ENCODE data around the gene LPAR5. TPM values are rescaled to one million over a fixed set of nuclear protein-coding genes. Genes with fewer than 3 reads are reported as not detected.

Gene LPAR5
- total RNA-seq, 2 experiments from 2014 or later, result 2.8 to 3.0 TPM

DNA sequence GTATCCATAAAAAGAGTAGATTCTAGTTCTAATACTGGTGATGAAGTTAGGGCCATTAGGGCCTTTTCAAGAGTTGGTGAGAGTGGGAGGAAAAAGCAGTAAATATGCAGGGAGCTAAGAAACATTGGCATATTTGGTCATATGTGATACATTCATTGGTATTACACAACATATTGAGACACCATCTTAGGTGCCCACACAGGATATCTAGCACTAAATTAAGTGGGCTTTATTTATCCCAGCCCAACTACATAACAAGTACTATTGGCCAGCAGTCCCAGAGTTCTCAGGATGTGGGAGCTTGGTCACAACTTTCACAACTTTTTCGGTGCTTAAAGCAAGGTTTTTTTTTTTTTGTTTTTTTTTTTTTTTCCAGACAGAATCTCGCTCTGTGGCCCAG is 29.1 kb upstream of the LPAR5 start:
- Histone ChIP-seq H3K27me3 (ENCODE audit: control insufficient read depth in 1 of 2, insufficient read depth in 2 of 2, low read length in 2 of 2) (no peaks in the 10 kb centered on the region), H3K4me3 (ENCODE audit: low read length) (no peak overlapping the region), H3K4me1 (ENCODE audit: insufficient read depth, low read length) (peaks cover 17% of the 10 kb centered on the region), H3K9me3 (ENCODE audit: control insufficient read depth in 1 of 2, insufficient read depth in 1 of 2, low read length in 2 of 2) (no peaks in the 10 kb centered on the region), H3K36me3 (ENCODE audit: insufficient read depth, low read length) (peaks cover 33% of the 10 kb centered on the region), H3K27ac (ENCODE audit: low read depth in 1 of 2, low read length in 2 of 2) (no peak overlapping the region)
- H3K27ac Mint-ChIP-seq, result peak overlapping the region; percentile 81
- intact Hi-C loops (cut with DNase I, micrococcal nuclease), result loop anchor here in 1 of 2 experiments (5.0 kb wide), 3 partner anchors 48 to 187 kb away; partner anchors contain the start of genes CDCA3, MRPL51, NCAPD2 and USP5
- TF ChIP-seq, protein P1, sequence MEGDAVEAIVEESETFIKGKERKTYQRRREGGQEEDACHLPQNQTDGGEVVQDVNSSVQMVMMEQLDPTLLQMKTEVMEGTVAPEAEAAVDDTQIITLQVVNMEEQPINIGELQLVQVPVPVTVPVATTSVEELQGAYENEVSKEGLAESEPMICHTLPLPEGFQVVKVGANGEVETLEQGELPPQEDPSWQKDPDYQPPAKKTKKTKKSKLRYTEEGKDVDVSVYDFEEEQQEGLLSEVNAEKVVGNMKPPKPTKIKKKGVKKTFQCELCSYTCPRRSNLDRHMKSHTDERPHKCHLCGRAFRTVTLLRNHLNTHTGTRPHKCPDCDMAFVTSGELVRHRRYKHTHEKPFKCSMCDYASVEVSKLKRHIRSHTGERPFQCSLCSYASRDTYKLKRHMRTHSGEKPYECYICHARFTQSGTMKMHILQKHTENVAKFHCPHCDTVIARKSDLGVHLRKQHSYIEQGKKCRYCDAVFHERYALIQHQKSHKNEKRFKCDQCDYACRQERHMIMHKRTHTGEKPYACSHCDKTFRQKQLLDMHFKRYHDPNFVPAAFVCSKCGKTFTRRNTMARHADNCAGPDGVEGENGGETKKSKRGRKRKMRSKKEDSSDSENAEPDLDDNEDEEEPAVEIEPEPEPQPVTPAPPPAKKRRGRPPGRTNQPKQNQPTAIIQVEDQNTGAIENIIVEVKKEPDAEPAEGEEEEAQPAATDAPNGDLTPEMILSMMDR (IDR thresholded peaks at IDR 0.05), result no peak
- CTCF ChIA-PET, result interaction anchor here (0.6 to 1.7 kb wide), 3 partner anchors 15 to 25 kb away, joined by 3 to 7 read pairs (median 3); partner anchors contain the start of gene ZNF384
- peaks cover 59% of the 10 kb centered on the region for H3K36me3 Mint-ChIP-seq (ENCODE audit: low read depth)
- H3K4me1 Mint-ChIP-seq (ENCODE audit: low read depth), result peaks cover 24% of the 10 kb centered on the region
- H3K27me3 Mint-ChIP-seq, result no peaks in the 10 kb centered on the region
- no peaks in the 10 kb centered on the region for H3K9me3 Mint-ChIP-seq
- H3K4me3 Mint-ChIP-seq, result no peak overlapping the region
- DNase-seq (no peak), ATAC-seq (ENCODE audit: poor library complexity) (no peak)
- POLR2A ChIA-PET, result interaction anchor here (5.3 kb wide), 1 partner anchor 24 kb away, joined by 37 read pairs; the partner anchor contains the start of gene ZNF384

DNA sequence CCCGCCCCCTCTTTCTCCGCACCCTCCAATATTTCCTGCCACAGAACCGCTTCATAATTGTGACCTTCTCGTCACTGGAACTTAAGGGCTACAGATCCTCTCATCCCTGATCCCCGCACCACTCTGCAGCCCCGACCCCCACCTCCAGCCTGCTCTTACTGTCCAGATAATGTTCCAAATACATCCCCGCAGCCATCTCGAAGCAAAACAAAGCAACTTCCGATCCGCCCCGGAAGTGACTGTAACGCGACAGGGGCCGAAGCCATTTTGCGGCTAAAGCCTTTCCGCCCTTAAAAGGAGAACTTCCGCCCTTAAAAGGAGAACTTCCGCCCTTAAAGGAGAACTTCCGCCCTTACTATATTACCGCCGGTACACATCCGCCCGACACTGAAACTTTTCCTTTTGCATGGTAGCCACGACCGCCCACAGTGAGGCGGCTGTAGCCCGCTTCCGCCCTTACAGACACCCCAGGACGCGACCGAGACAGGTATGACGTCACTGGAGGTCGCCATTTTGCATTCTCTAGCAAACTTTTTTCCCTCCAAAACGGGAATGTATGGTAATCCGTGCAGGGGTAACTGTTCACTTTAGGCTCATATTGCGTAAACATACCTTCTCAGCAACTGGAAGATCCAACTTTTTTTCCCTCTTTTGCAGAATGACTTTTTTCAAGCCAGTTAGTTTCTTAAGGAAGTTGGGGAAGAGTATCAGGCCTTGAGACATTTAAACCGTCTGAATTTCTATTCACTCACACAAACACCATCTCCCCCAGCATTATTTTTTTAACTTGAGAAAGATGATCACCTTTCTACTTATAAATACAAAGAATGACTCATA is 27.4 kb upstream of the LPAR5 start, which contains the start of gene ING4:
TSS of gene ING4 (minus strand) at position 214 of the 837 bp plus-strand sequence. CDS start at position 196, 18 bp downstream.
- Histone ChIP-seq H3K27ac (ENCODE audit: low read depth in 1 of 2, low read length in 2 of 2) (peak within 1 kb of the TSS; percentile 79 to 89), H3K4me3 (ENCODE audit: low read length) (peak within 1 kb of the TSS; percentile 82), H3K4me1 (ENCODE audit: insufficient read depth, low read length) (peaks cover 29% of the 10 kb centered on the region), H3K36me3 (ENCODE audit: insufficient read depth, low read length) (peaks cover 25% of the 10 kb centered on the region), H3K27me3 (ENCODE audit: control insufficient read depth in 1 of 2, insufficient read depth in 2 of 2, low read length in 2 of 2) (no peaks in the 10 kb centered on the region), H3K9me3 (ENCODE audit: control insufficient read depth in 1 of 2, insufficient read depth in 1 of 2, low read length in 2 of 2) (no peaks in the 10 kb centered on the region)
- peak; percentile 97 for ATAC-seq (ENCODE audit: poor library complexity)
- ChIA-PET POLR2A (interaction anchor here (0.6 to 5.3 kb wide), 7 partner anchors 21 to 189 kb away, joined by 3 to 37 read pairs (median 4); partner anchors contain the start of genes COPS7A, USP5 and ZNF384), CTCF (interaction anchor here (0.9 to 1.7 kb wide), 3 partner anchors 21 to 57 kb away, joined by 3 to 7 read pairs (median 4); partner anchors contain the start of gene ZNF384)
- peak; percentile 88 to 99 (median 94) for DNase-seq
- Mint-ChIP-seq H3K4me3 (peak within 1 kb of the TSS; percentile 95), H3K36me3 (ENCODE audit: low read depth) (peaks cover 52% of the 10 kb centered on the region), H3K9me3 (no peaks in the 10 kb centered on the region), H3K27me3 (no peaks in the 10 kb centered on the region), H3K27ac (peak within 1 kb of the TSS; percentile 91), H3K4me1 (ENCODE audit: low read depth) (peaks cover 34% of the 10 kb centered on the region)
- intact Hi-C loops (cut with DNase I, micrococcal nuclease), result loop anchor here (1.0 to 5.0 kb wide), 10 partner anchors 26 to 189 kb away; partner anchors contain the start of genes COPS7A (in 2 of the 2), ZNF384 (in 2 of the 2), CDCA3 (in 1 of the 2) and MLF2 (in 1 of the 2)
- TF ChIP-seq, protein P1 (IDR thresholded peaks at IDR 0.05), result no peak

DNA sequence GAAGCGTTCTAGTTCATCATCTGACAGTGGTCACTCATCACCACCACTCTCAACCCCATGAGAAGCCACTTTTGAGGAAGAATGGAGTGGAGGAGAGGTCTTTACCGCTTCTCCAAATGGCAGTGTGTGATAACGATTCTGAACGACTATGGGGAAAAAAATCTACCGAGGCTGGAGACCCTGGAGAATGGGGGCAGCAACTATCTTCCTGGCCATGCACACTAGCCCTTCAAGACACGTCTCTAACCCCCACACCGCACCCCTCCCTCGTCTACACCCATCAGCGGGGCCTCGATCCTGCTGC is 26.8 kb upstream of the LPAR5 start:
- CTCF ChIA-PET, result no interaction called here
- Mint-ChIP-seq H3K27ac (peak overlapping the region; percentile 91), H3K4me3 (peak overlapping the region; percentile 95), H3K9me3 (no peaks in the 10 kb centered on the region), H3K27me3 (no peaks in the 10 kb centered on the region), H3K4me1 (ENCODE audit: low read depth) (peaks cover 34% of the 10 kb centered on the region), H3K36me3 (ENCODE audit: low read depth) (peaks cover 50% of the 10 kb centered on the region)
- Histone ChIP-seq H3K27ac (ENCODE audit: low read depth in 1 of 2, low read length in 2 of 2) (peak overlapping the region; percentile 79 to 89), H3K4me1 (ENCODE audit: insufficient read depth, low read length) (peaks cover 29% of the 10 kb centered on the region), H3K36me3 (ENCODE audit: insufficient read depth, low read length) (peaks cover 21% of the 10 kb centered on the region), H3K9me3 (ENCODE audit: control insufficient read depth in 1 of 2, insufficient read depth in 1 of 2, low read length in 2 of 2) (no peaks in the 10 kb centered on the region), H3K4me3 (ENCODE audit: low read length) (peak overlapping the region; percentile 82), H3K27me3 (ENCODE audit: control insufficient read depth in 1 of 2, insufficient read depth in 2 of 2, low read length in 2 of 2) (no peaks in the 10 kb centered on the region)
- ATAC-seq (ENCODE audit: poor library complexity), result peak; percentile 55
- intact Hi-C loops (cut with DNase I, micrococcal nuclease), result loop anchor here (2.0 to 5.0 kb wide), 6 partner anchors 30 to 190 kb away; partner anchors contain the start of genes CDCA3 (in 1 of the 2), COPS7A (in 1 of the 2), MRPL51 (in 1 of the 2) and NCAPD2 (in 1 of the 2)
- no peak for DNase-seq
- TF ChIP-seq, protein P1 (IDR thresholded peaks at IDR 0.05), result no peak
- POLR2A ChIA-PET, result interaction anchor here (5.3 kb wide), 1 partner anchor 27 kb away, joined by 37 read pairs; the partner anchor contains the start of gene ZNF384

Data from CD4-positive, alpha-beta T cell (primary cell).